Measurements from ENCODE around the gene TMA7.

The TMA7 gene

DNA sequence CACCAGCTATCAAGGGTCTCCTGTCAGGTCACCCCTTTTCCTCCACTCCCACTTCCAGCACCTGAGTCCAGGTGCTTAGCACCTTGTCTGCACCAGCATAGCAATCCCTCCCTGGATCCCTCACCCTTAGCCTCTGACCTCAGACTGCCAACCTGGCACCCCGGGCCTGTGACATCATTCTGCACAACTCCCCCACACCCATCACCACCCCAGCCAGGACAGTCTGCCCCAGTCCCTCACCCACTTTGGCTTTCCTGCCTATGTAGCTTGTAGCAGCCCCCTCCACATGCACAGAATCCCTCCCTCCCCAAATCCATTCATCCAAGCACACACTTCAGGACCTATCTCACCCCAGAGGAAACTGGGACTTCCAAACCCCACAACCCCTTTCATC is 9.4 kb upstream of the TMA7 start:
- Histone ChIP-seq H3K9me3 (replicated peaks; ENCODE audit: insufficient read depth, low read length) (no peaks in the 10 kb centered on the region), H3K36me3 (replicated peaks; ENCODE audit: insufficient read depth, low read length) (no peaks in the 10 kb centered on the region), H3K9me2 (replicated peaks; ENCODE audit: insufficient read depth, low read length) (no peaks in the 10 kb centered on the region), H3K27me3 (replicated peaks; ENCODE audit: insufficient read depth, low read length) (peaks cover 18% of the 10 kb centered on the region), H3K9ac (ENCODE audit: low read length) (no peak overlapping the region), H2AFZ (ENCODE audit: low read length) (no peak overlapping the region), H3K79me2 (ENCODE audit: low read length) (peaks cover 4% of the 10 kb centered on the region; the same call in 1 of the 2 replicates), H3F3A (ENCODE audit: insufficient read depth, low read length) (peaks cover 6% of the 10 kb centered on the region), H4K20me1 (ENCODE audit: insufficient read depth, low read length) (no peaks in the 10 kb centered on the region), H3K4me3 (ENCODE audit: low read length) (no peak overlapping the region), H3K4me2 (ENCODE audit: low read depth, low read length) (no peak overlapping the region), H3K27ac (ENCODE audit: low read length) (no peak overlapping the region), H3K4me1 (ENCODE audit: low read length) (no peaks in the 10 kb centered on the region)
- TF ChIP-seq, protein P1, sequence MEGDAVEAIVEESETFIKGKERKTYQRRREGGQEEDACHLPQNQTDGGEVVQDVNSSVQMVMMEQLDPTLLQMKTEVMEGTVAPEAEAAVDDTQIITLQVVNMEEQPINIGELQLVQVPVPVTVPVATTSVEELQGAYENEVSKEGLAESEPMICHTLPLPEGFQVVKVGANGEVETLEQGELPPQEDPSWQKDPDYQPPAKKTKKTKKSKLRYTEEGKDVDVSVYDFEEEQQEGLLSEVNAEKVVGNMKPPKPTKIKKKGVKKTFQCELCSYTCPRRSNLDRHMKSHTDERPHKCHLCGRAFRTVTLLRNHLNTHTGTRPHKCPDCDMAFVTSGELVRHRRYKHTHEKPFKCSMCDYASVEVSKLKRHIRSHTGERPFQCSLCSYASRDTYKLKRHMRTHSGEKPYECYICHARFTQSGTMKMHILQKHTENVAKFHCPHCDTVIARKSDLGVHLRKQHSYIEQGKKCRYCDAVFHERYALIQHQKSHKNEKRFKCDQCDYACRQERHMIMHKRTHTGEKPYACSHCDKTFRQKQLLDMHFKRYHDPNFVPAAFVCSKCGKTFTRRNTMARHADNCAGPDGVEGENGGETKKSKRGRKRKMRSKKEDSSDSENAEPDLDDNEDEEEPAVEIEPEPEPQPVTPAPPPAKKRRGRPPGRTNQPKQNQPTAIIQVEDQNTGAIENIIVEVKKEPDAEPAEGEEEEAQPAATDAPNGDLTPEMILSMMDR (IDR thresholded peaks at IDR 0.05; ENCODE audit: low read length), result no peak
- TF ChIP-seq EZH2 (optimal IDR thresholded peaks at IDR 0.05; ENCODE audit: low read depth, low read length) (no peak), EZH2phosphoT487 (IDR thresholded peaks at IDR 0.05; ENCODE audit: low read length) (no peak)
- DNase-seq, result no peak

DNA sequence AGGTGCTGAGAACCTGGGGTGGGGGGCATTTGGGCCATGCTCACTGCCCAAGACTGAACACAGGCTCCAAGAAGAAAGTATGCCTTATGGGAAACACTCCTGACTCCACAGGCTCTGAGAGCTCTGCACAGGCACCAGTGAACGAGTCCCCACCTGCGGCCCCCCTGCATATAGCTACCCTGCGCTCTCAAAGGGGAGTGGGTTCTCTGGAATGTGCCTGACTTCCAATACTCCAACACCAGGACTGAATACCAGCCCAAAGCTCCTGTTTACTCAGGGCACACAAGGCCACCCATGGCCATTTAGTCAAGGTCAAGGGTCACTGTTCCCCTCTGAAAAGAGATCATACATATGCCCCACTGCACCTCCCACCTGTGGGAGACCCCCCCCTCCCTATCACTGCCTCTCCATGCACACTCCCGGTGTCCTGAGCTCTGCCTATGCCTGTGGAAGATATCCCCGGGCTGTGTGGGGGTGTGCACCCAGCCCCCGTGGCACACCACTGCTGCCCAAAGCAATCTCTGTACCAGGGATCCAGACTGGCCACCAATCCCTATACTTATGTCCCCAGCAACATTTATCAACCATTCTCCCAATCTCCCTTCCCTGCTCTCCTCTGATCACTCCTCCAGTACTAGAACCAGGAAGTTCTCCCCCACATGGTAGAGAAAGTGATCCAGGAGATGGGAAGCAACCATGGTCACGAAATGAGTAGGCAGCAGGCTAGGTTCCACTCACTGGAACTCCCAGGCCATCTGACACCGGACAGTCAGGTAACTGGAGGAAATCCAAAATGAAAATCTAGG is 8.6 kb upstream of the TMA7 start:
- H3F3A ChIP-seq (ENCODE audit: insufficient read depth, low read length), result peaks cover 6% of the 10 kb centered on the region
- H3K27ac ChIP-seq (ENCODE audit: low read length), result no peak overlapping the region
- no peak overlapping the region for H3K4me3 ChIP-seq (ENCODE audit: low read length)

DNA sequence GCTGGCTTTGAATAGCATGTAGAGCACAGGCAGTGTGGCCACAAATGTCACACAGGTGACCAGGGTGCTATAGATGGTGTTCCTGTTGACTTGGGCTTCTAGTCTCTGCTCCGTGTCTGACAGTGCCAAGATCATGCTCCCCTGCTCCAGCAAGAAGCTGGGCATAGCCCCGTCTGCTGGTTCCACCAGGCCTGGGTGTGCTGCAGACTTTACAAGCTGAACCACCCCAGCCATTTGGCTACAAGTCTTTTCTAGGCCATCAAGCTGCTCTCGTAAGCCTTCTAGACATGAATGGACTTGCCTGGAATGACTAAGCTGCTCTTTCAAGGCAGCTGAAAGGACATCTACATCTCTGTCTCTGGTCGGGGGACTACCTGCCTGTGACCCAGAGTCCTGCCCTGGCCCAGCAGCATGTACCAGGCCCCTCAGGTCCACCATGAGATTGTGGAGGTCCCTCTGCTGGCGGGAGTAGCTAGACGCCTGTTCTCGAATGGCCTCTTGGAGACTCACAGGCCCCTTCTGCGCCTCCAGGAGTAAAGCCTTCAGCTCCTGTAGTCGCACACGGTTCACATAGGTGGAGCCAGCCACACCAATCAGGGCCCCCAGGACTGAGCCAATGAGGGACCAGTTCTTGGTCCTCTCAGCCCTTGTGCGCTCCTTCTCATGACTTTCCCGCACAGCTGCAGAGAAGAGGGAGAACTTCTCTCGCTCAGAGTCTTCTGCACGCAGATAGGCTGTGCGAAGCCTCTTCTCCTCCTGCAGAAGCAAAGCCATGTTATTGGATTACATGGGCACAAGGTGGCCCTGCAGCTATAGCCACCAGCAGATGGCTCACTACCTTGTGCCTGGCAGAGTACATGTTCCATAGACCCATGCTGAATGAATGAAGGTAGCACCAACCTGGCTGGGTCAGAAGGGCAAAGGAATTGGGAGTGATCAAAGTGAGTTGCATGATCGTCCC is 7.4 kb upstream of the TMA7 start:
- Histone ChIP-seq H3K9ac (ENCODE audit: low read length) (no peak overlapping the region), H3K4me1 (ENCODE audit: low read length) (no peaks in the 10 kb centered on the region), H3K36me3 (replicated peaks; ENCODE audit: insufficient read depth, low read length) (no peaks in the 10 kb centered on the region), H3K79me2 (ENCODE audit: low read length) (peaks cover 4% of the 10 kb centered on the region; the same call in 1 of the 2 replicates), H3K9me2 (replicated peaks; ENCODE audit: insufficient read depth, low read length) (no peaks in the 10 kb centered on the region), H2AFZ (ENCODE audit: low read length) (no peak overlapping the region), H4K20me1 (ENCODE audit: insufficient read depth, low read length) (no peaks in the 10 kb centered on the region), H3K4me2 (ENCODE audit: low read depth, low read length) (no peak overlapping the region), H3K4me3 (ENCODE audit: low read length) (no peak overlapping the region), H3K27ac (ENCODE audit: low read length) (no peak overlapping the region), H3F3A (ENCODE audit: insufficient read depth, low read length) (peaks cover 6% of the 10 kb centered on the region), H3K9me3 (replicated peaks; ENCODE audit: insufficient read depth, low read length) (no peaks in the 10 kb centered on the region), H3K27me3 (replicated peaks; ENCODE audit: insufficient read depth, low read length) (peaks cover 8% of the 10 kb centered on the region)
- no peak for DNase-seq
- no peak for TF ChIP-seq EZH2phosphoT487 (IDR thresholded peaks at IDR 0.05; ENCODE audit: low read length)
- TF ChIP-seq, protein P1 (IDR thresholded peaks at IDR 0.05; ENCODE audit: low read length), result peak; percentile 17; the same call in 1 of the 2 replicates

More for the DNA sequence above, 8.6 kb upstream of the TMA7 start:
- H3K79me2 ChIP-seq (ENCODE audit: low read length), result peaks cover 4% of the 10 kb centered on the region; the same call in 1 of the 2 replicates
- DNase-seq, result no peak
- H2AFZ ChIP-seq (ENCODE audit: low read length), result no peak overlapping the region
- H3K9me3 ChIP-seq (replicated peaks; ENCODE audit: insufficient read depth, low read length), result no peaks in the 10 kb centered on the region
- H3K4me1 ChIP-seq (ENCODE audit: low read length), result no peaks in the 10 kb centered on the region
- H4K20me1 ChIP-seq (ENCODE audit: insufficient read depth, low read length), result no peaks in the 10 kb centered on the region
- no peak overlapping the region for H3K4me2 ChIP-seq (ENCODE audit: low read depth, low read length)
- H3K27me3 ChIP-seq (replicated peaks; ENCODE audit: insufficient read depth, low read length), result peaks cover 18% of the 10 kb centered on the region
- H3K9ac ChIP-seq (ENCODE audit: low read length), result no peak overlapping the region
- no peaks in the 10 kb centered on the region for H3K36me3 ChIP-seq (replicated peaks; ENCODE audit: insufficient read depth, low read length)
- H3K9me2 ChIP-seq (replicated peaks; ENCODE audit: insufficient read depth, low read length), result no peaks in the 10 kb centered on the region
- TF ChIP-seq EZH2phosphoT487 (IDR thresholded peaks at IDR 0.05; ENCODE audit: low read length) (no peak), EZH2 (optimal IDR thresholded peaks at IDR 0.05; ENCODE audit: low read depth, low read length) (no peak)
- TF ChIP-seq, protein P1 (IDR thresholded peaks at IDR 0.05; ENCODE audit: low read length), result no peak
